GM18907 (cell line): ENCODE measurements around the gene CLDN19.
"Not testable (repeated sequence)": the region's sequence is repeated elsewhere in the genome, so short reads cannot be mapped to it uniquely, and the experiment has no call there.

Source experiments
- ATAC-seq: cut with Tn5 transposase; IDR thresholded peaks from one replicate; pipeline ENCODE4 v1.9.1; 2021; ENCODE audit warnings: mild to moderate bottlenecking, moderate library complexity; ENCODE audit not compliant: unreplicated experiment

Gene CLDN19

GRCh38 chr1:42761567-42761966 is 21.5 kb upstream of the CLDN19 start:
- ATAC-seq: no peak

DNA sequence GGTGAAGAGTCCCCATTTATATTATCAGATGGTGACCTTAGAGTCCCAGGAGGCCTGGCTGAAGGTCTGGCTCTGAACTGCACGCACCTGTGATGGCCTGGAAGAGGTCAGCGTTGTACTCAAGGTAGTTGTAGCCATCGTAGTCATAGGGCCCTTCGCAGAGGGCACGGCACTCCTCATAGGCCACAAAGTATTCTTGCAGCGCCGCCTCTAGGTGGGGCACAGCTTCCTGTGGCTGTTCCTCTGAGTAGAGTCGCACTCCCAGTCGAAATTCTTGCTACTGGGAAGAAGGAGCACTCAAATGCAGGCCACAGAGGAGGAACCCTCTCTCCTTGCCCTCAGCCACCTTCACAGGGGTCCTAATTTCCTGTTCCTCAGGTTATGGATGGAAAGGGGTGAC is 19.1 kb upstream of the CLDN19 start:
- no peak for ATAC-seq

DNA sequence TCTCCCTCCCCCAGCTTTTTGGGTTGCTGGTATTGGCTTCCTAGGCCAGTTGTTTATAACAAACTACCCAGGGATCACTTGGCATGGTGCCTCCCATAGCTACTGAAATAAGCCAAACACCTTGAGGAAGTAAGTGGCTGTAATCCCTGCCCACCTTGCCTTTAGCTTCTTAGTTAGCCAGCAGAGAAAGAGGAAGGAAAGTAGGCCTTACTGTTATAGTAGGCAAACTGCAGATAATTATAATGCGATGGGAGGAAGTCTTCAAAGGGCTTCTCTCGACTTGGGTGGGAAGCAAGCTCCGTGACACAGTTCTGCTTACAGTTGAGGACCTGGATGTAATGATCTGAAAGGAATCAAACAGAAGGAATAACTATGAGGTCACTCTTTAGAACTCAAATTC is 18.6 kb upstream of the CLDN19 start:
- no peak for ATAC-seq

- no peak for ATAC-seq
Measured at GRCh38 chr1:42757892-42758275, 17.8 kb upstream of the CLDN19 start.

GRCh38 chr1:42756956-42757891 is 17.2 kb upstream of the CLDN19 start:
- ATAC-seq: no peak

- ATAC-seq: no peak
Measured at GRCh38 chr1:42753070-42753469, 13.0 kb upstream of the CLDN19 start.

DNA sequence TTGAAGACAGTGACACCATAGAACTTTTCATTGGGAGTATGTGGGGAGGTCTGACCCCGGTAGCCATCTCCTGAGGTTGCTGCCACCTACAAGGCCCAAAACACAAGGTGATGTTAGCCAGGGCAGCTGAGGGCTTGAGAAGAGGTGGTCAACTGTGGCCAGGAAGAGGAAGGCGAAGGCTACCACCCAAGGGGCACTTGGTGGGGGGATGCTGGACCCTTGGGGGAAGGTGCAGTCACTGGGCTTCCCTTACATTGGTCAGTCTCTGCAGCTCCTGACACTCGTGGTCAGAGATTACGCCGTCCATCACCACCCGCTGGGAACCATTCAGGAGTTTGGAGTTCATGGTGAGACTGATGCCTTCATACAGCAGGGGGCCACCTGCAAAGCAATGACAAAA is 12.2 kb upstream of the CLDN19 start:
- no peak for ATAC-seq

DNA sequence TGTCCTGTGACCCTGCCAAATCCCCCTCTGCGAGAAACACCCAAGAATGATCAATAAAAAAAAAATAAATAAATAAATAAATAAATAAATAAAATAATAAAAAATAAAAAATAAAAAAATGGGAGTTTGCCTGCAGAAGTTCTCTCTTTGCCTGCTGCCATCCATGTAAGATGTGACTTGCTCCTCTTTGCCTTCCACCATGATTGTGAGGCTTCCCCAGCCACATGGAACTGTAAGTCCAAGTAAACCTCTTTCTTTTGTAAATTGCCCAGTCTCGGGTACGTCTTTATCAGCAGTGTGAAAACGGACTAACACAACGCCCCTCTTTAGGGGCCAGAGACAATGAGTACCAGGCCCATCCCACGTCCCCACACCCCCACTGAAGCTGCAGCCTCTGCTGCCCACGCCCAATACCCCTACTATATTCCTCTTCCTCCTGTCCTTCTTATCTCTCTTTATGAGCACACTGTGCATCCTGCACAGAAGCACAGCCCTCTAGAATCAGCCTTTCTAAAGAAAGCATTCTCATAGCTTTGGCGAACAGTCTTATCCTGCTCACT is 11.6 kb upstream of the CLDN19 start:
- ATAC-seq: not testable (repeated sequence)

- no peak for ATAC-seq
Measured at GRCh38 chr1:42750041-42750440, 10.0 kb upstream of the CLDN19 start.

DNA sequence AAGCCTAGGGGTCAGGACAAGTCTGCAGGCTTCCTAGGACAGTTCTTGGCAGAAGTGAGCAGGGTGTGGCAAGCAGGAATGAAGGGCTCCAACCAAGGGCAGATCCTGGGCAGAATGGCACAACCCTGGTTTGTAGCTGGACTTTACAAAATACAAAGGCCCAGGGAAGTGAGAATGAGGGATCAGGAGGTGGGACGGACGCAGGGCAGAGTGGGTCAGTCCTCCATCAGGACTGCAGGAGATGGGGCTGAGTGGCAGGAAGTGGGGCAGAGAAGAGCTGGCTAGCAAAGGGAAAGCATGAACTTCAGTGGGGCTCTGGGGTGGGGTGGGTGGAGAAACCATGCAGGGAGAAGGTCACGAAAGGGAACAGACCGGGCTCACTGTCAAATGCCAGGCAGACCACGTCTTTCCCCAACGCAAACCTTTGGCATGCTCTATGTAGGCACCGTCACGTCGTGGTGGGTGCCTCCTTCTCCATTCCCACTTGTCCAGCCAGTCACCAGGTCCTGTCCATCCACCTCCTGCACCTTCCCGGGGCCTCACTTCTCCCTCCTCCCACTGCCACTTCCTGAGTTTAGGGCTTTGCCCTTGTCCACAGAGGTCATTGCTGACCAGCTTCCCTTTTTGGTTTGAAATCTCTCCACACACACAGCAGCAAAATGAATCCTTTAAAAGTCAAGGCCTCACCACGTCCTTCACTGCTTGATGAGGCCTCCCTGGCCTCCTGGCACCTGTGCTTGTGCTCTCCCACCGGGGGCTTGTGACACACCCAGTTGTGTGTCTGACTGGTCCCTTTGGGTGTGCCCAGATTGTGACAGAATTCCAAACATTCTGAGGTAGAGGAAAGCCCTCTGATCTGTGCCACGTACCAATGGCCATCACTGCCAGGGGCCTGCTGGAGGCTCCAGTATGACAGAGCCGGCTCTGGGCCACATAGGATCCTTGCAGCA is 8.7 kb upstream of the CLDN19 start:
- ATAC-seq: no peak

DNA sequence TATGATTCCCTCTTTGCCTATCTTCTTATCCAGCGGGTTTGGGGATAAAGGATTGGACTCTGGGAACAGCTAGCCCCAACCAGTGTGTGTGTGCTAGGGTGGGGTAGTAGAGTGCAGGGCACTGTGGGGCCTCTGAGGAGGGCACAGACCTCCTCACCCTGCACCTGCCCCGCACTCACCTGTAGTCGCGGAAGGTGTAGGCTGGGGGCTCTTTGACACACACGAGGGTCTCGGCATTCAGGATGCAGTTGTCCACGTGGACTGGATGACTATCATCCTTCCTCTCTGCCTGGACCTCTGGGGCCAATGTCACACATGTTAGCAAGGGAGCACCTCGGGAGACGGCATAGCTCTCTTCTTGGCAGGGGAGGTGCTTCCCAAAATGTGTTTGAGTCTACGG is 8.0 kb upstream of the CLDN19 start:
- ATAC-seq: no peak

- ATAC-seq: no peak
Measured at GRCh38 chr1:42747125-42747524, 7.1 kb upstream of the CLDN19 start.

DNA sequence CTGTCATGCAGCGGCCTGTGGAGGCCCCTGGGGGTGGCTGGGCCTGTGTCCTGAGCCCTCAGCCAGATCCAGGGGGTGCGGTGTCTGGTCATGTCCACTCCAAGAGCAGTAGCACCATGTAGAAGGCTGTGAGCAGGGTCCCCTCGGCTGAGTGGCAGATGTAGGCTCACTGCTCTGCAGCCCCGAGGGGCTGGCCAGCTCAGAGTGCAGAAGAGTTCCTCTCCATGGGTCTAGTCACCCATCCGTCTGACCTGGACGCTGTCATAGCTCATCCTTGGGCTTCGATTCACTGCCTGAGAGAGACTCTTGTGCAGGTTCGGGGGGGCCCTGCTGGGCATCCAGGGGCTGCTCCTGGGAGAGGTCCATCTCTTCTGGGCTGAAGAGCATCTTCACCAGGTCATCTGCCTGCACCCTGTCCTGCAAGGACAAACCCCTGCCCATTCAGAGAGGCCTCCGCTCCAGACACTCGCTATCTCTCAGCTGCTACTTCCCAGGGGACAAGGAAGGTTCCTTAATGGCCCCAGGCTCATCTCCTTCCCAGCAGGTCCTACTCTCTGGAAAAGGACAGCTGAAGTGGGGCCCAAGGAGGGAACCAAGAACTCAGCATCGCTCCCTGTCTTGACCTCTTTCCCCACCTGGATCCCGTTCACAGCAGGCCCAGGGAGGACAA is 6.5 kb upstream of the CLDN19 start:
- ATAC-seq: no peak

GRCh38 chr1:42745851-42746250 is 5.8 kb upstream of the CLDN19 start:
- no peak for ATAC-seq

- ATAC-seq: no peak
Measured at GRCh38 chr1:42744148-42744413, 4.0 kb upstream of the CLDN19 start.

DNA sequence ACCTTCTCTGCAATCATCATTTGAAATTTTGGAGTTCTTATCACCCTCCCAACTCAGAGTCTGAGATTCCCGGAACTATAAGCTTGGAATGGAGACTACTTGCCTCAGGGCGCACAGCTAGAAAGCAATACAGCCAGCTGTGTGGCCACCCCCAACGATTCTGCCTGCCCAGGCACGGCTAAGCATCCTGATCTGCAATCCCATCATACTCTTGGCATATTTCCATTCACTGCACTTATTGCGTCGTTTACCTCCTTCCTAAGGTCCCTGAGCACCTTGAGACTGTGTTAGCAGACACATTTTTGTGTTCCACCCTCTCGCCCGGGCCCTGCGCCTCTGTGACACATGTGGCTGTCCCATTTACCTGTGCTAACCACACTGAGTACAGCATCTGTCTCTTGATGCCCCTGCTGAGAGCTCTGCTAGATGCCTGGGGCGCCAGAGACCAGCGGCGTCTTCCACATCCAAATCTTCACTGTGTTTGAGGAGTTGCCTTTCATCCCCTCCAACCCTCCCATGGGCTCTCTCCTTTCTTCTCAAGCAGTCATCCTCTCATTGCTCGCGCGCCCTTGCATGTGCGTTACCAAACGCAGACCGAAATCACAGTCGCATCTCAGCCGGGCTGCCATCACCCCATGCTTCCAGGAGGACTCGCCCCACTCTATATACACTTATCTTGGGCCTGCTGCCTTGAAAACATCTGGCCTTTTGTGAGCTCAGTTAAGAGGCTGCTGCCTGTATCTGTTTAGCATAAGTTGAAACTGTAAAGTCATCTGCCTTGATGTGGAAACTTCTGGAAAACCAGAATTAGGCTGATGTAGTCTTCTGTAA is 3.5 kb upstream of the CLDN19 start:
- no peak for ATAC-seq

- ATAC-seq: no peak
Measured at GRCh38 chr1:42742617-42743316, 2.7 kb upstream of the CLDN19 start.

- ATAC-seq: no peak
Measured at GRCh38 chr1:42742141-42742540, 2.1 kb upstream of the CLDN19 start.

DNA sequence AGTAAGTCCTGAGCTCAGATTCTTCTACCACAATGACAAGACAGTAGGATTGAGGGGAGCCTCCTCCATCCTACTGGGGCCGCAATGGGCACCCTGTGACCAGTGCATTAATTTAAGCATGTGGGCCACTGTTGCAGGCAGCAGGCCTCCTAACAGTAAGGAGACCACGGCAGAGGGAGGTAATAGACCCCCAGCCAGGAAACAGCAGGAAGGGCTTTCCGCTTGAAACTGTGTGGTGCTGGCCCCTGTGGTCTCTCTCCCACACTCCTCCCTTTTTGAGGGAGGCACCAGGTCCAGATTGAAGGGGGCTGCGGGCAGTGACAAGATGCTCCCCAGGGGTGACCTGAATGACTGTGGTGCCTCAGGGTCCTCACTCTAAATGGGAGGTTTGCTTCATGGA is 1.7 kb upstream of the CLDN19 start:
- no peak for ATAC-seq
